ENCODE data around the gene FYTTD1. TPM values are rescaled to one million over a fixed set of nuclear protein-coding genes. Genes with fewer than 3 reads are reported as not detected.

The FYTTD1 gene
- total RNA-seq, 3 donors from 2014 or later (not counting 1 experiment from before 2014, with no cell fraction given): 58.0 to 75.6 (median 72.2) TPM

DNA sequence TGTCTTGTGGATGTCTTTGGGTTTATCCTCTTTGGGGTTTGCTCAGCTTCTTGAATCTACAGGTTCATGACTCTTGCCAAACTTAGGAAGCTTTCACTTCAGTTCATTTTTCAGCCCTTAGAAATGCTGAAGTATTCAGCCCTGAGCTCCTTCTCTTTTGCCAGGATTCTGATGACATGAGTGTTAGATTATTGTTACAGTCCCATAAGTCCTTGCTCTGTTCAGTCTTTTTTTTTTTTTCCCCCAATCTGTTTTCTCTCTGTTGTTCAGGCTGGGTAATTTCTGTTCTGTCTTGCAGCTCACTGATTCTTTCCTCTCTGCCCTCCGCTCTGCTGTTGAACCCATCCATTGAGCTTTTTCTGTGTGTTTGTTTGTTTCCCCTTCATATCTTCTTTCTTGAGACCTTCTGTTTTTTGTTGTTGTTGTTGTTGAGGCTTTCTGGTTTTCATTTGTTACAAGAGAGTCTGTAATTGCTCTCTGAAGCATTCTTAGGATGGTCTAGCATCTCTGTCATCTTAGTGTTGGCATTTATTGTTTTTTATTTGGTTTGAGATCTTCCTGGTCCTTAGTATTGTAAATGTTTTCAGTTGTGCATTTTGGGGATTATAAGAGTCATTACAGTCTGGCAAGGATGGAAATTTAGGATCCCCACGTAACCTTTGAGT is 59.8 kb downstream of the FYTTD1 start:
- Mint-ChIP-seq H3K4me1 (peaks cover 35 to 37% of the 10 kb centered on the region in 2 donors), H3K4me3 (no peak overlapping the region)

DNA sequence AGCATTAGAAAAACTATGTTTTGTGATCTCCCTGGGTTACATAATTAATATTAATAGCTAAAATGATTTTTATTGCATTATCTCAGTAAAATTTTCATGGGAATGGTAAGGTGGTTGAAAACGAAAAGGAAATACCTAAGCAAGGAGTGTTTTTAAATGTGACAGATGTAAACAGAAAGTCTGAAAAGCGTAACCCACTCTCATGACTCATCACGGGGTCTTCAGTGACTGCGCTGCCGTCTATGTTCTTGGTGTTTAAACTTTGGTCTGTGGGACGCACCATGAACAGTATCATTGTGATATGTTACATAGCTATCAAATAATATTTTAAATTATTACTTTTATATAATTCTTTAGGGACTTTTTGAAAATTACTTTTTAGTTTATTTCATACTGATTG is 61.2 kb downstream of the FYTTD1 start:
- no peaks in the 10 kb centered on the region for H3K27me3 ChIP-seq (ENCODE audit: control insufficient read depth, insufficient read depth, low read length)
- Mint-ChIP-seq H3K4me1 (peaks cover 35 to 36% of the 10 kb centered on the region in 2 donors), H3K36me3 (no peaks in the 10 kb centered on the region), H3K4me3 (no peak overlapping the region), H3K27me3 (ENCODE audit: low read depth in 2 of 2) (no peaks in the 10 kb centered on the region), H3K9me3 (no peaks in the 10 kb centered on the region), H3K27ac (no peak overlapping the region)
- intact Hi-C loops (cut with micrococcal nuclease): no loop called here
- no peak overlapping the region for H3K27ac ChIP-seq (ENCODE audit: low read length)
- no peak overlapping the region for H3K4me3 ChIP-seq (ENCODE audit: low read length)
- TF ChIP-seq, protein P1, sequence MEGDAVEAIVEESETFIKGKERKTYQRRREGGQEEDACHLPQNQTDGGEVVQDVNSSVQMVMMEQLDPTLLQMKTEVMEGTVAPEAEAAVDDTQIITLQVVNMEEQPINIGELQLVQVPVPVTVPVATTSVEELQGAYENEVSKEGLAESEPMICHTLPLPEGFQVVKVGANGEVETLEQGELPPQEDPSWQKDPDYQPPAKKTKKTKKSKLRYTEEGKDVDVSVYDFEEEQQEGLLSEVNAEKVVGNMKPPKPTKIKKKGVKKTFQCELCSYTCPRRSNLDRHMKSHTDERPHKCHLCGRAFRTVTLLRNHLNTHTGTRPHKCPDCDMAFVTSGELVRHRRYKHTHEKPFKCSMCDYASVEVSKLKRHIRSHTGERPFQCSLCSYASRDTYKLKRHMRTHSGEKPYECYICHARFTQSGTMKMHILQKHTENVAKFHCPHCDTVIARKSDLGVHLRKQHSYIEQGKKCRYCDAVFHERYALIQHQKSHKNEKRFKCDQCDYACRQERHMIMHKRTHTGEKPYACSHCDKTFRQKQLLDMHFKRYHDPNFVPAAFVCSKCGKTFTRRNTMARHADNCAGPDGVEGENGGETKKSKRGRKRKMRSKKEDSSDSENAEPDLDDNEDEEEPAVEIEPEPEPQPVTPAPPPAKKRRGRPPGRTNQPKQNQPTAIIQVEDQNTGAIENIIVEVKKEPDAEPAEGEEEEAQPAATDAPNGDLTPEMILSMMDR (IDR thresholded peaks at IDR 0.05): no peak
- no peak for DNase-seq
- ATAC-seq: no peak
- H3K9me3 ChIP-seq (ENCODE audit: control insufficient read depth, insufficient read depth, low read length): no peaks in the 10 kb centered on the region
- WGBS (ENCODE audit: insufficient coverage): 94% methylated on average over 2 of the region's 6 CpGs
- H3K36me3 ChIP-seq (ENCODE audit: control insufficient read depth, insufficient read depth, low read length): peaks cover under 1% of the 10 kb centered on the region
- H3K4me1 ChIP-seq (ENCODE audit: control insufficient read depth, insufficient read depth, low read length): no peaks in the 10 kb centered on the region

More for the DNA sequence above, 59.8 kb downstream of the FYTTD1 start:
- H3K9me3 ChIP-seq (ENCODE audit: control insufficient read depth, insufficient read depth, low read length): no peaks in the 10 kb centered on the region
- H3K36me3 ChIP-seq (ENCODE audit: control insufficient read depth, insufficient read depth, low read length): no peaks in the 10 kb centered on the region
- Mint-ChIP-seq H3K27me3 (ENCODE audit: low read depth in 2 of 2) (no peaks in the 10 kb centered on the region), H3K27ac (peak overlapping the region; percentile 2 to 61), H3K36me3 (no peaks in the 10 kb centered on the region), H3K9me3 (no peaks in the 10 kb centered on the region)
- intact Hi-C loops (cut with micrococcal nuclease): no loop called here
- H3K27me3 ChIP-seq (ENCODE audit: control insufficient read depth, insufficient read depth, low read length): no peaks in the 10 kb centered on the region
- H3K27ac ChIP-seq (ENCODE audit: low read length): no peak overlapping the region
- DNase-seq (no peak), ATAC-seq (no peak)
- H3K4me3 ChIP-seq (ENCODE audit: low read length): no peak overlapping the region
- TF ChIP-seq, protein P1 (IDR thresholded peaks at IDR 0.05): no peak
- WGBS (ENCODE audit: insufficient coverage): 44% methylated on average over 2 of the region's 2 CpGs
- H3K4me1 ChIP-seq (ENCODE audit: control insufficient read depth, insufficient read depth, low read length): no peaks in the 10 kb centered on the region

GRCh38 chr3:197811343-197811742 is 61.7 kb downstream of the FYTTD1 start:
- intact Hi-C loops (cut with micrococcal nuclease): no loop called here
- DNase-seq: no peak
- no peaks in the 10 kb centered on the region for H3K9me3 ChIP-seq (ENCODE audit: control insufficient read depth, insufficient read depth, low read length)
- Mint-ChIP-seq H3K27ac (peak overlapping the region; percentile 8 to 20), H3K9me3 (no peaks in the 10 kb centered on the region), H3K4me1 (peaks cover 35 to 36% of the 10 kb centered on the region in 2 donors), H3K4me3 (no peak overlapping the region), H3K27me3 (ENCODE audit: low read depth in 2 of 2) (no peaks in the 10 kb centered on the region), H3K36me3 (no peaks in the 10 kb centered on the region)
- no peaks in the 10 kb centered on the region for H3K4me1 ChIP-seq (ENCODE audit: control insufficient read depth, insufficient read depth, low read length)
- 95% methylated on average over 2 of the region's 3 CpGs for WGBS (ENCODE audit: insufficient coverage)
- ATAC-seq: no peak
- no peaks in the 10 kb centered on the region for H3K27me3 ChIP-seq (ENCODE audit: control insufficient read depth, insufficient read depth, low read length)
- peaks cover 2% of the 10 kb centered on the region for H3K36me3 ChIP-seq (ENCODE audit: control insufficient read depth, insufficient read depth, low read length)
- TF ChIP-seq, protein P1 (IDR thresholded peaks at IDR 0.05): no peak
- H3K27ac ChIP-seq (ENCODE audit: low read length): no peak overlapping the region
- no peak overlapping the region for H3K4me3 ChIP-seq (ENCODE audit: low read length)

GRCh38 chr3:197814372-197814771 is 64.7 kb downstream of the FYTTD1 start:
- no peaks in the 10 kb centered on the region for H3K27me3 ChIP-seq (ENCODE audit: control insufficient read depth, insufficient read depth, low read length)

More at GRCh38 chr3:197814372-197814771, 64.7 kb downstream of the FYTTD1 start:
- TF ChIP-seq, protein P1 (IDR thresholded peaks at IDR 0.05): no peak
- ATAC-seq (no peak), DNase-seq (no peak)
- Mint-ChIP-seq H3K27me3 (ENCODE audit: low read depth in 2 of 2) (no peaks in the 10 kb centered on the region), H3K27ac (peak overlapping the region in 1 of 2 donors; percentile 9), H3K36me3 (no peaks in the 10 kb centered on the region), H3K9me3 (no peaks in the 10 kb centered on the region), H3K4me3 (no peak overlapping the region), H3K4me1 (peaks cover 14% of the 10 kb centered on the region in 2 donors)
- intact Hi-C loops (cut with micrococcal nuclease): no loop called here
- 95% methylated on average over 3 of the region's 4 CpGs for WGBS (ENCODE audit: insufficient coverage)
- no peak overlapping the region for H3K27ac ChIP-seq (ENCODE audit: low read length)
- H3K4me1 ChIP-seq (ENCODE audit: control insufficient read depth, insufficient read depth, low read length): no peaks in the 10 kb centered on the region
- H3K9me3 ChIP-seq (ENCODE audit: control insufficient read depth, insufficient read depth, low read length): no peaks in the 10 kb centered on the region
- no peak overlapping the region for H3K4me3 ChIP-seq (ENCODE audit: low read length)
- H3K36me3 ChIP-seq (ENCODE audit: control insufficient read depth, insufficient read depth, low read length): peaks cover 2% of the 10 kb centered on the region

All from natural killer cell (primary cell).